Activated CD8-positive, alpha-beta memory T cell treated with anti-CD3 and anti-CD28 coated beads, Interleukin-2, amount 50 U/mL, for 48 hours (primary cell): ENCODE measurements around the gene CRELD2.

Experiments used
- DNase-seq: peaks from one replicate; pipeline ENCODE4 v3.0.0-alpha.2; 2020

CRELD2 gene

DNA sequence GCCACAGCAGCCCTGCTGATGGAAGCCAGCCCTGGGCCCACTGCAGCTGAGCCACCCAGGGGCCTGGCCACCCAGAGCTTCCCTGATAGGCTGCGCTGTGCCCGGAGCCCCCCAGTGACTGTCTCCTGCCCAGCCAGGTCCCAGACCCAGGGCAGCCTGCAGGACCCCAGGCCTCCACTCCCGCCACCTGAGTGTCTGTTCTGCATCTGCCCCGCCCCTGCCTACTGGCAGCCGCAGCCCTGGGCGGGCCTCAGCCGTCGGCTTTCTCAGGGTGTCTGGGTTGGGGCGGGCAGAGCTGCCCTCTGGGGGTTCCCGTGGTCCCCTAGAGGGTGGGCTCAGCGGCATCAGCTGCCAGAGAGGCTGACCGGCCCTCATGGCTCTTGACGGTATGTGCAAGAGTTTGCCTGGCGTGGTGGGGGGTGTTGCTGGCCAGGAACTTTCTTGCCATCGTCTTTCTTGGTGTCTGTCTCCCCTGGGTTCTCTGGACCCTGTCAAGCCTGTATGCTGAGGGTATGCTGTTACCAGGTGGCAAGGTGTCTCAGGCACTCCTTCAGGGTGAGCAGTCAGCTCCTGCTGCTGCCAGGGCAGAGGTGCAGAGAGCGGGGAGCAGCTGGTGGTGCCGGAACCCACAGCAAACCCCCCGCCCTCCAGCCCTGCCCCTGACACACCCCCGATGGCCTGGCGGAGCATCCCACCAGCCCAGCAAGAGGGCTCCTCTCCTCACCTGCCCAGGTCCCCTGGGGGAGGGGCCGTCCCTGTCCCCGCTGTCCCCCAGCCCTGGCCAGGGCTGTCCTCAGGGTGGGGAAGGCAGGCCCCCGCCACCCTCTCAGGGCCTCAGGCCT is 29.9 kb downstream of the CRELD2 start:
- no peak for DNase-seq

DNA sequence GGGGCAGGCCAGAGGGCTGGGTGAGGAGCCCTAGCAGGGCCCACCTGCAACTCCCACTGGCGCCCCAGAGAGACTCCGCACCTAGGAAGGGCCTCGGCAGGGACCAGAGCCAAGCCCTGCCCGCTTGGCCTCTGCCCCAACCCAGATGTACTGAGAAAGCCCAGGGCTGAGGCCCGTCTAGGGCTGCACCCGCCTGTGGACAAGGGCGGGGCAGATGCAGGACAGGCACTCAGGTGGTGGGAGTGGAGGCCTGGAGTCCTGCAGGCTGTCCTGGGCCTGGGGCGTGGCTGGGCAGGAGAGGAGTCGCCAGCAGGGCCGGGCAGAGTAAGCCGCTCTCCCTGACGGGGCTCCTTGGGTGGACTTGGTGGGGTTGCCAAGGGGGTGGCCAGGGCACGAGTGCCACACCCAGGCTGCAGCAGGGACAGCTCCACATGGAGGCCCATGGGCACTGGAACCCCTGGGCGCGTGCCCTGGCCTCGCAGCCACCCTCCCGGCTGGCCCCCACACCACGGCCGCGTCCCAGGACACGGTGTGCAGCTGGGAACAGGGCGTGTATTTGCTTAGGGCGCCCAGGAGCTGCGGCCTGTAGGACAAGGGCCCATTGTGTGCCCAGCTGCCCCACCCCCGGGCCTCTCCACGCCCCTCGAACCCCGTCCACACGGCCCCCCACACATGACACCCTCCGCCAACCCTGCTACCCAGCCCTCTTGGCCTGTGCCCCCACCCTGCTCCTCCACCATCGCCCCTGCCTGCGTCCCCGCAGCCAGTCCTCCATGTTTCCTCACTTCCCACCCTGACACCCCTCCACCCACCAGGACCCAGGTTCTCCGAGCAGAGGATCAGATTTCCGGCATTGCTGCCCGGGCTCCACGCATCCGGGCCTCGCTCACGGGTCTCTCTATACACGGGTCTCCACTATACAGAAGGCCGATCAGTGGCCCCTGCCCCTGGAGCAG is 30.8 kb downstream of the CRELD2 start:
- DNase-seq = no peak

DNA sequence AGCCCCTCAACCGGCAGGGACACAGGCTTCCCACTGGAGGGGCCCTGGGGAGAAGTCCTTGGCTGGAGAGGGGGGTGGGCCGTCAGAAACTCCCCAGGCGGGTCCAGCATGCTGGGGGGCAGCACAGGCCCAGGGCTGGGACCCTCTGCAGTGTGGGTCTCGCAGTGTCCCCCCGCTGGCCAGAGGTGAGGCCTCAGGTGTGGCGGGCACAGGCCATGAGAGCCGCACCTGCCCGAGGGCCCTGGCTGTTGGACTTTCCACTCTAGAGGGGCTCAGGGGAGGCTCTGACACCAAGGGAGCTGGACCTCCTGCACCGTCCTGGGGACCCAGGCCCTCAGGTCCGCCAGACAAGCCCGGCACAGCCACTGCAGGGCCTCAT is 31.5 kb downstream of the CRELD2 start:
- DNase-seq = no peak

DNA sequence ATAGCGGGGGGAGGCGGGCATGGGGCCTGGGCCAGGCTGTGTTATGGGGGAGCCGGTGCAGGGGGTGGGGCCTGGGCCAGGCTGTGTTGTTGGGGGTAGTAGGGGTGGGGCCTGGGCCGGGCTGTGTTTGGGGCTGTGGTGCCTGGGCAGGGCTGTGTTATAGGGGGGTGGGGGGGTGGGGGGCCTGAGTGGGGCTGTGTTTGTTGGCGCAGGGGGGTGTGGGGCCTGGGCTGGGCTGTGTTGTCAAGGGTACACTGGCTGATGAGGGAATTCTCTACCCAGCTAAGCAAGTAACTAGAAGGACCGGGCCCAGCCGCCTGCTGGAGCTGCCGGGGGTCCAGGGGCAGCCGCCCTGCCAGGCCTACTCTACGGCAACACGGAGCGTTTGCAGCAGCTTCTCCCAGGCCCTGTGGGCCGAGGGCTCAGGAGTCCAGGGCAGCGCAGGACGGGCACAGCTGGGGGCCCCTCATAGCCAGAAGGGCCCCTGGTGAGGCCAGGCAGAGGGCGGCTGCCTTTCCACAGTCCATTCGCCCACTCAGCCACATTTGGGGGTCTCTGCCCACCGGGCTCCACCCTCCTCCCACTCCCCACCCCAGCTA is 32.1 kb downstream of the CRELD2 start:
- no peak for DNase-seq

DNA sequence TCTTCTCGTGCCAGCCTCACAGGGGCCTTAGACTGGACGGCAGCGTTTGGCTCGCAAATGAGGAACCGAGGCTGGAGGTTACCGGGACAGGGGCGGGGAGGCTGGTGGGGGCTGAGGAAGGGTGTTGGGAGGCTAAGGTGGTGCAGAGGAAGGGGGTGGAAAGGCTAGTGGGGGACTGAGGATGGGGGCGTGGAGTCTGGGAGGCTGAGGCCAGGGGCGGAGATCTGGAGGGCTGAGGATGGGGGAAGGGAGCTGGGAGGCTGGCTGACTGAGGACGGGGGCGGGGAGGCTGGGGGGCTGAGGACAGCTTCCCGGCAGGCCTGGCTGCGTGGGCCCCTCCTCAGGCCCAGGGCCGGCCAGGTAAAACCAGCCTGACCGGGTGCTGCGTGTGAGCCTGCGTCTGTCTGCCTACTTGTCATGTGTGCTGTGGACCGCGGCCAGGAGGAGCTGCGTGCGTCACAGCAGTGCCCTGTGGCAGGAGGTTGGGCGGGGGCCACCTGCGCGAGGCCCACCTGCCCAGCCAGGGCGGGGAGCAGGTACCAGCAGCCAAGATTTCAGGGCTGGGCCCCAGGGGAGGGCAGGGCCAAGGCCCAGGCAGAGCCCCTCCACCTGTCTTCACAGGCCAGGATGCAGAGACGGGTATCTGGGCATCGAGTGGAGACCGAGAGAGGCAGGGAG is 32.7 kb downstream of the CRELD2 start:
- no peak for DNase-seq

DNA sequence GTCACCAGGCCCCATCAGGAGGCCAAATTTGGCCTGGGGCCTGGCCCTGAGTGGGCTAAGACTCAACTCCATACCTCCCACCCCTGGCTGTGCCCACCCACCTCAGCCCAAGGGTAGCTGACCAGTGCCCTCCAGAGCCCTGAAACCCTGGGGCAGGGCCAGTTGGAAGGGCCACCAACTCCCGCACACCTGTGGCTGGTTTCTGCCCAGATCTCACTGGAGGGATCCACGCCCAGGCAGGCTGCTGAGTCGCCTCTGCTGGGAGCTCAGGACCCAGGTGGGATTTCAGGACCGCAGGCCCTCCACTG is 33.2 kb downstream of the CRELD2 start:
- no peak for DNase-seq

DNA sequence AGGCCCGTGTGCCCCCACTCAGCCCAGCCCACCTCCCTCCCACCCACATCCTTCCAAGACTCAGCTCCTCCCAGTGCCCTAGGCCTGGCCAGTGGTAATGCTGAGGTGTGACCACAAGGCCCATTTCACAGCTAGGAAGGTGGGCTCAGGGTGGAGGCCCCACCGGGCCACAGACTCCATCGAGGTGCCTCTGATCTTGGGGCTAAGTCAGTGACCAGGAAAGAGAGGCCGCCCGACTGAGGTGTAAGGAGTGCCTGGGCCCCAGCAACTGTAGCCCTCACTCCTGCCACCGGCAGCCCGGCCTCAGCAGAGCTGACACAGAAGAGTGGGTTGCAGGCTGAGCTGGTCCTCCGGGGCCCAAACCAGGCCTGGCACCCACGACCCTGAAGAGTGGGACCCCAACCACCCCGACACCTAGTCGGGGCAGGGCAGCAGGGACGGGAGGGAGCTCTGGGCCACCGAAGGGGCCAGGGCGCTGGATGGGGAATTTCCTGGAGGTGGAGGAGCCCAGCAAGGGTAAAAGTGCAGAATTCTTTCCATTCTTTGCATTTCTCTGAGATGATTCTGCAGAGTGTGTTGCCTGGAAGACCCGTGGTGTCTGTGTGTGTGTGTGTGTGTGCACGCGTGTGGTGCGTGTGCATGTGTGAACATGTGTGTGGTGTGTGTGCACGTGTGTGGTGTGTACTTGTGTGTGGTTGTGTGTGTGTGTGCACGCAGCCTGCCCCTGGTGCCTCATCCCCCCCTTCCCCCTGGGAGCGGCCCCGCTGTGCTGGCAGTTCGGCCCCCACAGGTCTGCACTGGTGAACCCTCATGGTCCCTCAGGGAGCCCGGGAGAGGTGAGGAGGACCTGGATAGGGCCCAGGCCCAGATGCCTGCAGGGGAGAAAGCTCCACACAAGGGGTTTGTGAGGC is 33.8 kb downstream of the CRELD2 start:
- DNase-seq = no peak

DNA sequence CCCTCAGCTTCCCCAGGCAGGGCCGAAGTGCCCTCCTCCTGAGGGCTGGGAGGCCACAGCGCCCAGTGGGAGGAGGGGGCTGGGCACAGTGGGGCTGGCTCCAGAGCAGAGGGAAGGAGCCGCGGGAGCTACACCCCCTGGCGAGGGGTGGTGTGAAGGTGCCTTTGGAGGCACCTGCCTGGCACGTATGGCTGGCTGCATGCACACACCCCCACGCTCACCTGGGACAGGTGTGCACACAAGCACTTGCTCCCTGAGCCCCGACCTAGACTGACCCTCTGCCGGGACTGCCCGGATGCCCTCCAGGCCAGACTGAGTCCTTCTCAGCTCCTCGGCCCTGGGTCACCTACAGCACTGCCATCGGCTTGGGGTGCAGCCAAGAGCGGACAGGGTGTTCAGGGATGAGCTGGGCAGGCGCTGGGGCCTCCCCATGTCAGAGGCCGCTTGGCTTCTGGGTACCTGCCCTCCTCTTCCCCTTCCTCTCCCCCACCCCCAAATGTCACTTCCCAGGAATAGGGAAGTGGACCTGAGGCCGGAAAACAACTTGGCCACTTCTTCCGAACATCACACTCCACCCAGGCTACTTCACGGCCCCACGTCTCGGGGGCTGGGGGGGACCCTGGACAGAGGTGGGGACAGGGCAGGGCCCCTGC is 34.7 kb downstream of the CRELD2 start:
- DNase-seq = no peak

DNA sequence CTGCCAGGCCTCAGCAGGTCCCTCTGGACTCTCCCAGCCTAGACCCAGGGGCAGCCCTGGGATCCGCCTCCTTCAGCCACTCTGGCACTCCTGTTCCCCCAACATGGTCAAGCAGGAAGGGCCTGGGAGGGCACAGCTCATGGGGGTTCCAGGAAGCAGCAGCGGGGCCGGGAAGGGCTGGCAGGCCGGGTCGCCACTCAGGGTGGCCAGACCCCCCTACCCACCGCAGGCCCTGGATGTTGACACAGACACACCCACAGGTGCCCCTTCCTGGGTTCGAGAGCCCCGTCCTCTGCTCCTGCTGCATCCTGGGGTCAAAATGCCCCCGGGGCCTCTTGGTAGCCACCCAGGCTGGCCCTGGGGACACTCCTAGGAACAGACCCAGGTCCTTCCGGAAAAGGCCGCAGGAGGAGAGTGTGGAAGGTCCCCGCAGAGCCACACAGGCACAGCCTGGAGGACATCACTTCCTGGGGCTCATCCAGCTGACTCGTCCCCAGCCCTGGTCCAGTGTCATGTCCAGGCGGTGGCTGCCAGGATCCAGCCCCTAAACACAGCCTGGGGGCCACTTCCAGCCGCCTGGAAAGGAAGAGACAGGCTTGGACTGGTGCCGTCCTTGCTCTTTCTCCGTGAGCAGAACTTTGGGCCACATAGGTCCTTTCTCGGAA is 35.4 kb downstream of the CRELD2 start:
- DNase-seq = no peak

DNA sequence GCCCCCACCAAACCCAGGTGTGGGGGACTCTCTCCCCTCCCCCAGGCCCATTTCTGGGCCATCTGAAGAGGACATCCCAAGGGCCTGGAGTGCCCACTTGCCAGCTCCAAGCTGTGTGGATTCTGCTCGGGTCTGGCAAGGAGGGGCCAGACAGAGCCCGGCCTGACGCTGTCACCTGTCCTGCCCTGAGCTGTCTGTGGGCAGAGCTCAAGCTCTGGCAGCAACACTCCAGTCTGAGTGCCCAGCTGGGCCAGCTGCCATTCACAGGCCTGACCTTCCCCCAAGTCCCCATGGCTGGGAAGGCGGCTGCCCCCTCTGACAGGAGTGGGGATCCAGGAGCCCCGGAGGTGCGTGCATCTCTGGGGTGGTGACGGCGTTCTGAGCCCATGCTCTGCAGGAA is 35.9 kb downstream of the CRELD2 start:
- no peak for DNase-seq

DNA sequence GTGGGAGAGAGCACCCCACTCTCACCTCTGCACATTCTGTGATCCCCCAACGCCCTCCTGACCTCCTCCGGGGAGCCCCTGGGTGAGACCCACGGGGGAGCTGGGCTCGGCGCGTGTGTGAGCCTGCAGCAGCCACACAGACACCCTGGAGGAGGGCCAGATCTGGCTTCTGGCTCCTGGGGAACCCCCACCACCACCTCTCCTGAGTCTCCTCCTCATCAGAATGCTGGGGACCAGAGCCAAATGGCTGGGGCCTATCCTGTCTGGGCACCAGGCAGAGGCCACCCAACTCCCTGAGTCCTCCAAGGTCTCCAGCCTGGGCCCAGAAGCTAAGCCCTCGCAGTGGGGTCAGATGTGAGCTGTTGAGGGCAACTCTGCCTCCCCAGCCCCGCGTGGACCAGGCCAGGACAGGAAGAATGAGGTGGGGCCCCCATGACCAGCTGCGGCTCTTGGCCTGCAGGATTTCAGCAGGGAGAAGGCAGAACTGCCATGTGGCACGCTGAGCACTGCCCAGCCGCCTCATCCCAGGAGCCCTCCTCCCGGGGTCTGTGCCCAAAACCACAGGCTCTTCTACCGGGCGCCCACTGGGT is 36.7 kb downstream of the CRELD2 start:
- no peak for DNase-seq

DNA sequence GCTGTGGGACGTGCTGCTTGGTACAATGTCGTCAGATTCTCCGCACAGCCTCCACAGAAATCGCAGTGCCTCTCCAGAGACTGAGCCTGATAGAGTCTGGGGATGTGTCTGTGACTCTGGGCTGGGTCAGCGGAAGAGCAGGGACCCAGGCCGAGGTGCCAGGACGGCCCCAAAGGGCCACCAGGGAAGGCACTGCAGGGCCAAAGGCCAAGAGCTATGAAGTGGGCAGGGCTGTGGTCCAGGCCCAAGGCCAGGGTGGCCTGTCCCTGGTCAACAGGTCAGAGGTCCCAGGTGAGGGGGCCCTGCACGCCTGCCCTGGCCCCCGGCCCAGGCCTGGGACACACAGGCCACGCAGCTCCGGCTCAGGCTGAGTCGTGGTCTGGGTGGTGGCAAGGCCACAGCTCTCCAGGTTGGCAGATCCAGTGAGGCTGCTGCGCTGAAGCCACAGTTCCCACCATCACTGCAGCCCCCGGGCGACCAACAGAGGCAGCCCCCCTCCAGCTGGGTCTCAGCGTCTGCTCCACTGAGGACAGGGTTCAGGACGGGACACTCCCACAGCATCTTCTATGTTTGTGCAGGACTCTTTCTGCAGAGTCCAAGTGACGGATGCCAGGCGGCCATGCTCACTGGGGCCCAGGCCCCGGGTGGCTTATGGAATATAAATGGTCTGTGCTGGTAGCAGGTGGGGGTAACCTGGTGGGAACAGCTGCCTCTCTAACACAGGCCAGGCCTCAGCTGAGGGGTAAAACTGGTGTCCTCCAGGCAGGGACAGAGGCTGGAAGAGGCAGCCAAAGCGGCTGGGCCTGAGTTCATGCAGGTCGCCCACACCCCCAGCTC is 37.4 kb downstream of the CRELD2 start:
- no peak for DNase-seq

DNA sequence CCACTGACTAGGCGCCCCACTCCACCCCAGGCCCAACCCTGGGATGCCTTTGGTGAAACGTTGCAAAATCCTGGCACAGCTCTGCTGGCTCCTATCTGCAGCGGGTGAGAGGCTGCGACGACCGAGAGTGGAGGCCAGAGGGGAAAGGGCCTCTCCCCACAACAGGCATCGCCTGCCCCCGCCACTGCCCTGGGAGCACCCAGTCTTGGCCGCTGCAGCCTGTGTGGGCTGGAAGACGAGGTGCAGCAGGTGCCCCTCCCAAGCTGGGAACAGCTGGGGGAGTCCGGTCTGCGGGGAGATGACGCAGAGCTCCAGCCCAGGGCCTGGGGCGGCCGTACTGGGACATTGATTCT is 38.0 kb downstream of the CRELD2 start:
- no peak for DNase-seq

DNA sequence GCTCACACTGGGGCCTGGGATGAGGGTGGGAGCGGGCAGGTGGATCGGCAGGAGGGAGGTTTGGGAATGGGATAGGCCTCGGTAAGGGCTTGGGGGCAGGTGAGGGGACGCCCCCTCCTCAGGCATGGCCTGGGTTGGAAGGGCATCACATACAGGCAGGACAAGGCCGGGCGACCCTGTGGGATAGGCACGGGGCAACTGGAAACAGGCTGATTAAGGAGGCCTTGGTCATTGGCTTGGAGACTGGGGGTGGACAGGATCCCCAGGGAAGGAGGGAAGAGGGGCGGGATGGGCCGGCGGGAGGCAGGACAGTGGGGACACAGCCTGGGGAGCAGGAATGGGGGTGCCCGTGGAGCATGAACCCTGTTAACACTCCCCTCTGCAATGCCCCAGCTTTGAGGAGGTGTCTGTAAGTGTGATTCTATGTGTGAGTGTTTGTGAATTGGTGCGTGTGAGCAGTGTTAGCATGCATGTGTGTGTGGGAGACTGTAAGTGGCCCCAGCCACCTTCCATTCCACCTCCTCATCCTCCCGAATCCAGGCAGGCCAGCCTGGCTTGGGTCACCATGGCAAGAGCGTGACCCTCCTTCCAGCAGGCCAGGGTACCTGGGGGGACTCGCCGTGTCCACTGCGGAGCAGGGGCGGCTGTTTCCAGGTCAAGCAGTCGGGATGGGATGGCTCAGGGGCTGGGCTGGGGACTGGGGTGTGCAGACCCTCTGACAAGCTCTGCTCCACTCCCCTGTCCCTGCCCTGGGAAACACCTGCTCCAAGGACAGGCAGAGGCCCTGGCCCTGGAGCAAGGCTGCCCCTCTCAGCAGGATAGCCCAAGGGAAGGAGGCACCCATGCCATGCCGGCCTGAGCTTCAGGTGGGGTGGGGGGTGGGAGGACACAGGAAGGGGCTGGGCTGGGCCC is 38.7 kb downstream of the CRELD2 start:
- DNase-seq = no peak

DNA sequence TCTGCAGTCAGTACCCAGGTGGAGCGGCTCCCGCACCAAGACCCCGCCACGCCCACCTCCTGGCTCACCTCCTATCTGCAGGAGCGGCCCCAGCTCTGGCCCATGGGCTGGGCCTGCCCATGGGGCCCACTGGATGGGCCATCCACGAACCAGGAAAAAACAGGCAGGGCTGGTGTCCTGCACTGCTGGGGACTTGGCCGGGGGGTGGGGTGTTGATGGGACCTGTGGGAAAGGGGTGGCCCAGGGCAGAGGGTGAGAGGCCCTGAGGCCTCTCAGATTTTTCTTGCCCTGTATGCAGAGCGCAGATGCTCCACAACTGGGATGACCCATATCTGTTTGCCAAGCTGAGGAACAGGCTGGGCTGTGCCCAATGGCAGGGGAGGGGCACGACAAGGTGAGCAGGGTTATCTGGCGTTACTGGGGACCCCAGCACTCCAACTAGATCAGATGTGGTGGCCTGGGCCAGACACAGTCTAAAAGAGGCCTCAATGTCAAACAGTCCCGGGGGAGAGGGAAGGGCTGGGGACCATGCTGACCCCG is 39.5 kb downstream of the CRELD2 start:
- DNase-seq = no peak

DNA sequence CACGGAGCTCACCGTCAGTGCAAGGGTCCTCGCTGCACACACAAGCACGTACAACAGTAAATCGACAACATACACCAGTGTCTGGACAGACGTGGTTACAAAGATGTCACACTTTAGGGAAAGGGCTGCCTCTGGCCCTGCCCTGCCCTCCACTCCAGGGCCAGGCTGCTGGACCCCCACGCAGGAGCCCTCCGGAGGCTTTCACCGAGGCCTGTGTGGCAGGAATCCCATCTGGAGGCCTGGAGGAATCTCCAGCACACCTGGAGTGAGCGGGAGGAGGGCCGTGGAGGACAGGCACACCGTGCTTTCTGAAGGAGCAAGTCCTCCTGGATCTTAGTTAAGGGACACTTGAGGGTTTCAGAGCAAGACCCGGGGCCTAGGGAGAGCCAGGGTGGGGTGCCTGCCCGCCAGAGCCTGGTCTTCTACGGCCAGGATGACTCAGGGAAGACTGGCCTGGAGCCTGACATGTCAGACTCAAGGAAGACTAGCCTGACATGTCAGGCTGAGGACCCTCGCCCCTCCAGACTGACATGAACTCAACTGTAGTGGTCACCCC is 40.0 kb downstream of the CRELD2 start:
- DNase-seq = no peak

DNA sequence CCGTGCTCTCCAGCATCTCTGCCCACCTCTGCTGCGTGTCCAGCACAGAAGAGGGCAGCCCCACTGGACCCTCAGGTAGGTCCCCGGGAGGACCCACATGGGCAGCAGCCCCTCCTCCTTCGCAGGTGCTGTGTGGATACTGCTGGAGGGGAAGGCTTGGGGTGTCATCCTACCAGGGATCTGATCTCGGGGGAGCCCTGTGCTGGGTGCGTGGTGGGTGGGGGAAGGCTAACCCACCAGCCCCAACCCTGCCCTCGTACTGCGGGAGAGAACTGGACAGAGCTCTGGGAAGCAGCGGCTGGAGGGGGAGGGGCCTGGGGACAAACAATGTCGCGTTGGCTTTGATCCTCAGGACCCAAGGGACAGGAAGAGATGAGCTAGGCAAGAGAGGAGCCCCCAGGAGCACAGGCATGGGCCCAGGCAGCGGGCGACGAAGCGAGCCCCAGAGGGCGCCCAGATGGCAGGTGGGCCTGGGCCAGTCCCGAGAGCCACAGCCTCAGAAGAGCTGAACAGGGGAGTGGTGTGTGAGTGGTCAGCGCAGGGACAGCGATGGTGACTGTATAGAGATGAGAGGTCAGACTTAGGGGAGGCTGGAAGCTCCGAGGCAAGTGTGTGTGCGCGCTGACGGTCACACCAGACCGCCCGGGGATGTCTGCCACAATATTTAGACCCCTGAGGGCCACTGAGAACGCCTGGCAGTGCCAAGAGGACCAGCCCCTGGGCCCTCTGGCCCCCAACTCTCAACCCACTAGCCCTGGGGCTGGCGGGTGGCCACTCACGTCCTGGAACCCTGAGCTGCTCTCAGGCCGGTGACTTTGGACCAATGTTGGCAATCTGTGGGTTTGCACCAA is 40.7 kb downstream of the CRELD2 start:
- DNase-seq = no peak
